OCI-LY7 (cell line): ENCODE measurements around the gene LTBP2. TPM values are rescaled to one million over a fixed set of nuclear protein-coding genes. Genes with fewer than 3 reads are reported as not detected.

Experiments
- BruUV-seq: library from RNA; stranded (reverse); fragments of 400-500 nt; replicated peaks from 2 replicates; lab custom pipeline; 2021; lab: Mats Ljungman, UMichigan
- CTCF ChIA-PET: fragments of 300-600 bp; sonication (Branson Sonifier 250); formaldehyde crosslinking; loops from one replicate; lab custom pipeline; 2022; ENCODE audit warnings: antibody characterized with exemption; ENCODE audit not compliant: unreplicated experiment; lab: Charles Lee
- POLR2A ChIA-PET: fragments of 300-600 bp; sonication (Branson Sonifier 250); formaldehyde crosslinking; loops from one replicate; lab custom pipeline; 2022; ENCODE audit warnings: antibody characterized with exemption; lab: Charles Lee
- DNase-seq: peaks from one replicate; pipeline ENCODE4 v3.0.0-alpha.2; 2015; ENCODE audit warnings: low spot score
- H2AFZ ChIP-seq: fragments of 200-600 bp; sonication (generic), shearing (Covaris generic); 2 replicates; pipeline ENCODE4 v1.6.1; 2014; ENCODE audit warnings: mild to moderate bottlenecking, antibody characterized with exemption, low read length, moderate library complexity
- H3K27ac ChIP-seq: fragments of 200-600 bp; sonication (generic); 2 replicates; pipeline ENCODE4 v1.5.1; 2014; ENCODE audit warnings: mixed run types, low read depth, mild to moderate bottlenecking, moderate library complexity, low read length, inconsistent platforms; ENCODE audit not compliant: poor library complexity, severe bottlenecking
- H3K36me3 ChIP-seq: fragments of 200-600 bp; sonication (generic); 2 replicates; pipeline ENCODE4 v1.6.1; 2014; ENCODE audit warnings: mild to moderate bottlenecking, antibody characterized with exemption, low read length, moderate library complexity, mixed read lengths; ENCODE audit not compliant: insufficient read depth
- H3K4me1 ChIP-seq: fragments of 200-600 bp; sonication (generic); 2 replicates; pipeline ENCODE4 v1.5.1; 2014; ENCODE audit warnings: mild to moderate bottlenecking, low read length; ENCODE audit not compliant: insufficient read depth, poor library complexity, severe bottlenecking
- H3K4me2 ChIP-seq: fragments of 200-600 bp; sonication (generic); 2 replicates; pipeline ENCODE4 v1.6.1; 2014; ENCODE audit warnings: mild to moderate bottlenecking, low read length
- H3K4me3 ChIP-seq: fragments of 200-600 bp; sonication (generic); 2 replicates; pipeline ENCODE4 v1.5.1; 2014; ENCODE audit warnings: mild to moderate bottlenecking, low read depth, low read length; ENCODE audit not compliant: poor library complexity, severe bottlenecking
- H3K79me2 ChIP-seq: fragments of 200-600 bp; sonication (generic); 2 replicates; pipeline ENCODE4 v1.6.1; 2016; ENCODE audit warnings: low read depth, mild to moderate bottlenecking, low read length, moderate library complexity, mixed read lengths; ENCODE audit not compliant: insufficient read depth
- H3K9me2 ChIP-seq: fragments of 200-600 bp; sonication (generic); 2 replicates; pipeline ENCODE4 v1.6.1; 2016; ENCODE audit warnings: mild to moderate bottlenecking, low read length, mixed read lengths; ENCODE audit not compliant: insufficient read depth
- H3K9me3 ChIP-seq: fragments of 200-600 bp; sonication (generic); 2 replicates; pipeline ENCODE4 v1.6.1; 2014; ENCODE audit warnings: mild to moderate bottlenecking, mixed run types, low read length, mixed read lengths
- H4K20me1 ChIP-seq: fragments of 200-600 bp; sonication (generic); 2 replicates; pipeline ENCODE4 v1.6.1; 2014; ENCODE audit warnings: mild to moderate bottlenecking, antibody characterized with exemption, low read length, moderate library complexity, mixed read lengths; ENCODE audit not compliant: insufficient read depth
- EZH2phosphoT487 ChIP-seq: fragments of 200-600 bp; sonication (generic); IDR thresholded peaks from 2 replicates; pipeline ENCODE4 v1.6.1; 2018; ENCODE audit warnings: low read depth, borderline replicate concordance, mild to moderate bottlenecking, mixed run types, antibody characterized with exemption, low read length, moderate library complexity, mixed read lengths
- intact Hi-C: fragments of 100-400 bp; cut with micrococcal nuclease; formaldehyde crosslinking; loops from one replicate; pipeline ENCODE4 v1.10.0; 2022; ENCODE audit not compliant: unreplicated experiment
- total RNA-seq, 2 experiments: library from RNA; depleted of rRNA in 1 of 2; stranded (reverse); fragments of >200 nt in 1 of 2; shearing (Covaris generic) in 1 of 2; gene quantifications; 2 replicates each; pipeline ENCODE4 v1.2.3, GENCODE V29; 2014 to 2022
- TF ChIP-seq, protein P1 (sequence below): fragments of 200-600 bp; sonication (generic); conservative IDR thresholded peaks from 2 replicates; pipeline ENCODE4 v1.5.1; 2014; ENCODE audit warnings: mild to moderate bottlenecking, antibody characterized with exemption, low read length, moderate library complexity, mixed read lengths

The LTBP2 gene
- total RNA-seq, 2 experiments from 2014 or later: 0.15 to 0.25 TPM

- no peak overlapping the region for H3K27ac ChIP-seq
Observed at GRCh38 chr14:74488786-74489397, 123.1 kb downstream of the LTBP2 start.

GRCh38 chr14:74486164-74486563 lies 125.9 kb downstream of the LTBP2 start:
- POLR2A ChIA-PET: interaction anchor here (0.7 to 0.9 kb wide), 2 partner anchors 8 to 139 kb away, joined by 3 read pairs; partner anchors contain the start of gene ISCA2
- no peaks in the 10 kb centered on the region for H3K9me2 ChIP-seq
- H3K9me3 ChIP-seq: no peaks in the 10 kb centered on the region
- CTCF ChIA-PET: no interaction called here
- H3K4me1 ChIP-seq: peaks cover 14% of the 10 kb centered on the region
- no peak overlapping the region for H3K27ac ChIP-seq
- H2AFZ ChIP-seq: no peak overlapping the region
- no peak for TF ChIP-seq EZH2phosphoT487
- TF ChIP-seq, protein P1, sequence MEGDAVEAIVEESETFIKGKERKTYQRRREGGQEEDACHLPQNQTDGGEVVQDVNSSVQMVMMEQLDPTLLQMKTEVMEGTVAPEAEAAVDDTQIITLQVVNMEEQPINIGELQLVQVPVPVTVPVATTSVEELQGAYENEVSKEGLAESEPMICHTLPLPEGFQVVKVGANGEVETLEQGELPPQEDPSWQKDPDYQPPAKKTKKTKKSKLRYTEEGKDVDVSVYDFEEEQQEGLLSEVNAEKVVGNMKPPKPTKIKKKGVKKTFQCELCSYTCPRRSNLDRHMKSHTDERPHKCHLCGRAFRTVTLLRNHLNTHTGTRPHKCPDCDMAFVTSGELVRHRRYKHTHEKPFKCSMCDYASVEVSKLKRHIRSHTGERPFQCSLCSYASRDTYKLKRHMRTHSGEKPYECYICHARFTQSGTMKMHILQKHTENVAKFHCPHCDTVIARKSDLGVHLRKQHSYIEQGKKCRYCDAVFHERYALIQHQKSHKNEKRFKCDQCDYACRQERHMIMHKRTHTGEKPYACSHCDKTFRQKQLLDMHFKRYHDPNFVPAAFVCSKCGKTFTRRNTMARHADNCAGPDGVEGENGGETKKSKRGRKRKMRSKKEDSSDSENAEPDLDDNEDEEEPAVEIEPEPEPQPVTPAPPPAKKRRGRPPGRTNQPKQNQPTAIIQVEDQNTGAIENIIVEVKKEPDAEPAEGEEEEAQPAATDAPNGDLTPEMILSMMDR: no peak
- H4K20me1 ChIP-seq: no peaks in the 10 kb centered on the region
- no peak for DNase-seq
- no peak overlapping the region for H3K4me3 ChIP-seq
- intact Hi-C loops: no loop called here
- H3K79me2 ChIP-seq: no peaks in the 10 kb centered on the region
- no peaks in the 10 kb centered on the region for H3K36me3 ChIP-seq
- H3K4me2 ChIP-seq: no peak overlapping the region
- BruUV-seq: no TSS peak

More at GRCh38 chr14:74488786-74489397, 123.1 kb downstream of the LTBP2 start:
- H3K79me2 ChIP-seq: no peaks in the 10 kb centered on the region
- no peak for TF ChIP-seq EZH2phosphoT487
- TF ChIP-seq, protein P1: no peak
- no peaks in the 10 kb centered on the region for H3K9me3 ChIP-seq
- peak; percentile 47 for DNase-seq
- no TSS peak for BruUV-seq
- no peaks in the 10 kb centered on the region for H3K9me2 ChIP-seq
- H4K20me1 ChIP-seq: no peaks in the 10 kb centered on the region
- H3K4me3 ChIP-seq: no peak overlapping the region
- no peak overlapping the region for H2AFZ ChIP-seq
- no peaks in the 10 kb centered on the region for H3K36me3 ChIP-seq
- no peak overlapping the region for H3K4me2 ChIP-seq
- CTCF ChIA-PET: interaction anchor here (1.1 kb wide), 1 partner anchor 14 kb away, joined by 3 read pairs; no protein-coding TSS in a partner anchor
- intact Hi-C loops: no loop called here
- peaks cover 25% of the 10 kb centered on the region for H3K4me1 ChIP-seq
- POLR2A ChIA-PET: interaction anchor here (0.7 to 1.5 kb wide), 3 partner anchors 11 to 152 kb away, joined by 3 to 4 read pairs (median 4); no protein-coding TSS in a partner anchor

- Histone ChIP-seq H3K79me2 (no peaks in the 10 kb centered on the region), H3K9me2 (no peaks in the 10 kb centered on the region), H3K4me2 (no peak overlapping the region), H3K27ac (no peak overlapping the region), H2AFZ (no peak overlapping the region), H3K9me3 (no peaks in the 10 kb centered on the region), H4K20me1 (no peaks in the 10 kb centered on the region), H3K4me3 (no peak overlapping the region), H3K4me1 (no peaks in the 10 kb centered on the region), H3K36me3 (no peaks in the 10 kb centered on the region)
- DNase-seq: no peak
- no peak for TF ChIP-seq EZH2phosphoT487
- TF ChIP-seq, protein P1: no peak
- intact Hi-C loops: no loop called here
- ChIA-PET CTCF (no interaction called here), POLR2A (no interaction called here)
- BruUV-seq: no TSS peak
Observed at GRCh38 chr14:74483321-74483720, 128.7 kb downstream of the LTBP2 start.
